ENCODE measurements around the gene FOXD1.

Gene FOXD1

DNA sequence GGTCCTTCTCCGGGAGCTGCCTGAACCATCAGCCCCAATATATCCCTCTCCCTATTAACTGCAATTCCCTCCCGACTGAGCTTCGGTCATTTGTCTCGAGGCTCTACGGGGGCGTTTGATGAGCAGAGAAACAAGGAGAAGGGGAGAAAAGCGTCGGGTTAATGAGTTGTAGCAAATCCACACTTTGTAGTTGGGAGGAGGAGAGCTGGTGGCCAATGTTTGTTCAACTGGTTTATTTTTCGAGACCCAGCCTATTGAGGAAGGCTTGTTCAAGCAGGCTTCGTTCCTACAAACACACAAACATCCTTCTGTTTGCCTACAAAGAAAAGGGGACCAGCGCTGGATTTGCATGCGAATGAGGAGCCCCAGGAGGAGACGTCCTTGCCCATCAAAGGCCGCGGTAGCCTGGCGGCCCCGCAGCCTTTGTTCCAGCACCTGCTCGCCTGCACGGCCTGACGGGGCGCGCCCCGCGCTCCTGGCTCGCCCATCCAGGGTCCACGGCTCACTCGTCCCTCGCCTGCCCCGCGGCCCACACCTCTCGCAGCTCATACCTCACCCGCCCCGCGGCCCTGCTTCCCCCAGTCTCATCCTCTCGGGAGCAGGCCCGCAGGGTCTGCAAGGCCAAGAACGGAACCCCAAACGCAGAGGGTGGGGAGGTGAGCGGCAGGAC lies 4.6 kb downstream of the FOXD1 start:
- no peak for DNase-seq
- in situ Hi-C loops (cut with HindIII; ENCODE audit: low pct_ligation_motif_present, low pct_unique_long_range_greater_than_20kb, low sequenced_read_pairs) = no loop called here

DNA sequence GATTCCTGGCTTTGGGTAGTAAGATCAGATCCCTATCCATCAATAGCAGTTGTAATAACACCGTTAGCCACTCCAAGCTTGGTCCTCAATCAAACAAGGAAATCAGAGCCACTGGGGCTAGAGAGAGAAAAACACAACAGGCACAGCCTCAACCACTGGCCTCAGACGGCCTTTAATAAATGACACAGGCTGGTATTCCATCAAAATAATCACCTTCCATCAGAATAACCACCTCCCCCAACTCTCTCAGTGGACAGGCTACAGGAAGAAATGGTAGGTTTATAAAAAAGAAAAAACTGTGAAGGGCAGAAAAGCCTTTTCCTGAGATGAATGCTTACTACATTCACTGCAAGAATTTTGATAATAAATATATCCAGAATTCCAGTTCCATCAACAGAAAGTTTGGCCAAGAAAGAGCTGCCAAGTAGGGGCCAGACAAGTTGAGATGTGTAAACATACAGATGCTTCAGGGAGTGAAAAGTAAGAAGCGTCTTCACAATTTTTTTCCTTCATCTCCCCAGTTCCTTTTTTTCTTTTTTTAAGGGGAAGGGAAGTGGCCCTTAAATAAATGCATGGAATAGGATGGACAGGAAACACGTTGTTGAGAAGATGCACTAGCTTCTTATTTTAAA lies 5.5 kb downstream of the FOXD1 start:
- no peak for DNase-seq
- in situ Hi-C loops (cut with HindIII; ENCODE audit: low pct_ligation_motif_present, low pct_unique_long_range_greater_than_20kb, low sequenced_read_pairs) = no loop called here

DNA sequence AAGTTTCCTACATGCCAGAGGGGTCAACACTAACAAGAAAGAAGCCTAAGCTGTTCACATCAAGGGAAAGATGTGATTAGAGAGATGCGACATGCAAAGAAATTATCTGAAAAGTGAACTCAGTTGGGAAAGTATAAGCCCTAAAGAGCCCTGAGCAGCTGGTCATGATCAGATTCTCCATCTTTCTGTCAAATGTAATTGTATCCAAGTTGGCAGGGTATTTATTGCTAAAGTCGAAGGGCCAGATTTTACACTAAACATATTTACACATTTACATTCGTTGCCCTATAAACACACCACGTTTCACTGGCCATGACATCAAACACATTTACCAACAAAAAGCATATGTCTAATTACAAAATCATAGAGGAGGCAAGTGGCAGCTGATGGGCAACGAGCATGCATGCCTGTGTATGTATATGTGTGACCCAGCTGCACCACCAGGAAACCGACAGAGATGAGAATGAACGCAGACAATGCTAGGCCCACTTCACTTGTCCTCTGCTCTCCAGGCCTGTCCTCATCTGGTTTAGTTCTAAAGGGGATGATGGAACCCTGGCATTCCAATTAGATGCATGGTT lies 6.3 kb downstream of the FOXD1 start:
- in situ Hi-C loops (cut with HindIII; ENCODE audit: low pct_ligation_motif_present, low pct_unique_long_range_greater_than_20kb, low sequenced_read_pairs) = no loop called here
- DNase-seq = no peak

DNA sequence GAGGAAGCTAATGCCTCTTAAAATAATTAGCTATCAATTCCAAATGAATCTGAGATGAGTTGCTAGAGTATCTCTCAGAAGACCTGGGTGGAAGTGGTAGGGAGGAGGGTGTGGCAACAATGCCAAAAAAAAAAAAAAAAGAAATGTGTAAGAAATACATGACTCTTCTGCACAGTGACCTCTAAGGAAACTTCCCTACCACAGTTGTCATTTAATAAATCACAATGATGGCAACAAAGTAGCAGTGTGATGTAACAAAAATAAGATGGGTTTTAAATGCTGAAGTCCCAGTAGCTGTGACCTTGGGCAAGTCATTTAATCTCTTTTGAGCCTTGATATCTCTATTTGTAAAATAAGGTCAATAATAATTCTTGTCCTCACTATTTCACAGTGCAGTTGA lies 7.2 kb downstream of the FOXD1 start:
- in situ Hi-C loops (cut with HindIII; ENCODE audit: low pct_ligation_motif_present, low pct_unique_long_range_greater_than_20kb, low sequenced_read_pairs) = no loop called here
- no peak for DNase-seq

DNA sequence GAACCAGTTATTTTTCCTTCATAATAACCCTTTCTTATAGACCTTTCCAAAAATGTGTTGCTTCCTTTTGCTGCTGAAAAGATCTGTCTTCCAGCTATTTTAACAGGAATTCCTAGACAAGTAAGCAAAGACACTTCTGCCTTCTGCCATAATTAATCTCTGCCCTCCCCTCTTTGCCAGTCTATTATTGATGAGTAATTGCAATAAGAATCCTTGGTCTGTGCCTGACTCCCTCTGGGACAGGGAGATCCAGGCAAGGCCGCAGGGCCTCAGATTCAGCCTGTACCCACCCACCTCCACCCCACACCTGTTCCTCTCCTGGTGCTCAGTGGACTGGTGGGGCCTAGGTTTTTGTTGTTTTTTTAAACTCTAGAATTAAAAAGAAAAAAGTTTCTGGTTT lies 8.3 kb downstream of the FOXD1 start:
- in situ Hi-C loops (cut with HindIII; ENCODE audit: low pct_ligation_motif_present, low pct_unique_long_range_greater_than_20kb, low sequenced_read_pairs) = no loop called here
- DNase-seq = no peak

DNA sequence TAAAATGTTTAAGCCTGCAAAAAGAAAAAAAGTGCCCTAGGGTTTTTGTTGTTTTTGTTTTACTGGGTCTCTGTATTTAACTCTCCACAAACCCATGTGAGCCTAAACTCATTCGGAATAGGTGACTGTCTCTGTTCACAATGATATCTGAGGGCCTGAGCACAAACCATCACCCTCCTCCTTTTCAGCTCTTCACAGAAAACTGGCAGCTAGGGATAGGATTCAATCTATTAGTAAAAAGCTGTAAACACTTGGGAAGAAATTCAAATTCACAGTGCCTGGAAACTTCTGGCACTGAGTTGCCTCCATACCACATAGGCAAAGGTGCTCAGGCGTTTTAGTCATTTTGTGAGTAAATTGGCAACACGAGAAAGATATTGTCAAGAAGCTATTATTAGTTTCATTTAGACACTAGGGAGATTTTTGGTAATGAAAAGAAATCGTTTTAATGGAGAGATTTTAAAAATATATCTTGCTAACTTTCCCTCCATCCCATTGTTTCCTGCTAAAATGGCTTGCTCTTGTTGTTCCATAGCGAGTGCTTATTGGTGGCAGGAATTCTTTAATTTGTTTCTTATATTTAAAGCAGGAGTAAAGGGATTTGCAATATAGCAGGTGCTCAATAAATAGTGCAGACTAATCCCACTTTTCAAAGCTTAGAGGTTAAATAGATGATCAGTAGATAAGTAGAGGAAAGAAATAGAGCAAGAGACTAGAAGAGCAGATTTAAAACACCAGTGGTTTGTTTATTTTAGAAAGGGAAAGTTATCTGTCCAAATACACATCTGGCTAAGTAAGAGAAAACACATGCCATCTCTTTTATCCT lies 9.7 kb downstream of the FOXD1 start:
- in situ Hi-C loops (cut with HindIII; ENCODE audit: low pct_ligation_motif_present, low pct_unique_long_range_greater_than_20kb, low sequenced_read_pairs) = no loop called here
- no peak for DNase-seq

DNA sequence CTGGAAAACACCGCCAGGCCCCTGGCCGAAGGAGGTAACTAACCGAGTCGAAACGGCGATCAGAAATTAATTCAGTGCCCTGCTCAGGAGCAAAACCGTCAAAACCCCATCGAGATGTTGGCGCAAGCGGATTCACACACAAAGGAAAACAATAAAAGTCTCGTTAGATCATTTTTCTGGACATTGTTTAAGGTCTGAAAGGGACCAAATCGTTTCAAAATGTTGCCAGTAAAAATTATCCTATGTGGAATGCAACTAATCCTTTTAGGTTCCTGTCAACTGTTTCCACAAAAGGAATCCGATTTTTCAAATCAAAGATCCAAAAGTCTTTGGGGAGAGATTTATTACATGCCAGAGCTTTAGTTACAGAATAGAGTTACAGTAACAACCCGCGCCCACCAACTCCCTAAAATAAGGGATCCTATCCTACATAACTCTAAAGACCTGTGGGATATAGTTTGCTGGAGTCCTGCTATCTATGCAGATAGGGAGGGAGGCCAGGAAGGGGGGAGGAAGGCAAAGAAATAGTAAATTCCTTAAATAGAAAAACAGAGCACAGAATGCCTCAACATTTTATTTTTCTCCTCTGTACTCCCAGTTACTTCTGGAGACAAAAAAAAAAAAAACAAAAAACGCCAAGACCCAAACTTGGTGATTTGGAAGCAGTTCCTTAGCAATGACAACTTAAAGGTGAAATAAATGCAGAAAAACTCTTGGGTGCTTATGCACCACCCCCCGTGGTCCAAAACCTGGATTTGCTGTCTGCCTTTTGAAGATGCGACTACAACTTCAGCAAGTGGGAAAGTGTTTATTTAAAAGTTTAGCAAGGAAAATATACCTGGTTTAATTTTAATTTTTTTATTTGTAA lies 10.6 kb downstream of the FOXD1 start:
- DNase-seq = peak; percentile 13
- in situ Hi-C loops (cut with HindIII; ENCODE audit: low pct_ligation_motif_present, low pct_unique_long_range_greater_than_20kb, low sequenced_read_pairs) = no loop called here

DNA sequence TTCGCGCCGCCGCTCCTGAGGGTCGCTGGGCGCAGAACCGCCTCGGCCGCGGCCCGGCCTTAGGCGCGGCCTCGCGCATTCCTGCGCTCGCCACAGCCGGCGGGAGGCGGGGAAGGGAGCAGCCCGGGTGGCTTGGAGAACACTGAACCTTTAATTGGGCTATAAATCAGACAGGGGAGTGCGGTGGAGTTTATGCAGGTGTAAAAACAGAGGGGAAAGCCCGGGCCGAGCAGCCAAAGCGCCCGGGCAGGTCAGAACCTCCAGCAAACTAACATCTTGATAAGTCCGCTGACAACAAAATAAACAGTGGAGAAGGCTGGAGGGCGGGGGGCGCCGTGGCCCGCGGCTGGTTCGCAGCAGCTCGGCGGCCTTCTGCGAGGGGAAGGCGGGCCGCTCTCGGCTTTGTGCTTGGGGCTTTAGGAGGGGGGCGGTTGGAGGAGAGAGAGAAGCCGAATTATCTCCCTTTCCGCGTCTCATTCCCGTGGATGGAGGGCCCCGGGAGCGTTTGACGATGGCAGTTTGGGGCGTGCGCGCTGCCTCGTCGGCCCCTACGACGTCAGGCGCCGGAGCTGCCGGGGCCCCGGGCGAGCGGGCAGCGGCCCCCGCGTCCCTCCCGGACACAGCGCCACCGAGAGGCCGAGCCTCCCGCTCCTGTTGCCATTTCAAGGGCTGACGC lies 11.3 kb downstream of the FOXD1 start:
- DNase-seq = peak; percentile 82
- in situ Hi-C loops (cut with HindIII; ENCODE audit: low pct_ligation_motif_present, low pct_unique_long_range_greater_than_20kb, low sequenced_read_pairs) = no loop called here

DNA sequence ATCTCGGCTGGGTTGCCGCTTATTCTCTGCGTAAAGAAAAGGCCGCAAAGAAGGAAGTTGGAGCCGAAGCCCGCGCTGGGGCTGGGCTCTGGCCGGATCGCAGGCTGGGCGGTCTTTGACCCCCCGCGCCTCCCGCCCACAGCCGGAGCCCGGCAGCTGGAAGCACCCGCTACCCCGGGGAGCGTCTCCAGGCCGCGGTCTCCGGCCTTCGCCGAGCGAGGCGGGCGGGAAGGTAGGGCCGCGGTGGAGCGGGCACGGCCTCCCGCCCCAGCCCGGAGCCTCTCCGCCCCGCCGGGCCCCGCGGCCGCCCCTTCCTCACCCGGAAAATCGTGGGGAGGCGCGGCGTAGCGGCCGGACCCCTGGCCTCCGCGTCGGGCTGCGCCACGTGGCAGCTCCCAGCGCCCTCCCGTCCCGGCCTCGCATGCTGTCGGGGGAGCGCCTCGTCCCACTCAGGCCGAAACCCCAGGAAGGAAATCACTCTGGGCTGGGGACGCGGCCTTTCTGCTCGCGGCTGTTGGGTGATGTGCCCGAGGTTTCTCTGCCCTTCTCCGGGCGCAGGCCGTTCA lies 12.0 kb downstream of the FOXD1 start:
- no peak for DNase-seq
- in situ Hi-C loops (cut with HindIII; ENCODE audit: low pct_ligation_motif_present, low pct_unique_long_range_greater_than_20kb, low sequenced_read_pairs) = no loop called here

DNA sequence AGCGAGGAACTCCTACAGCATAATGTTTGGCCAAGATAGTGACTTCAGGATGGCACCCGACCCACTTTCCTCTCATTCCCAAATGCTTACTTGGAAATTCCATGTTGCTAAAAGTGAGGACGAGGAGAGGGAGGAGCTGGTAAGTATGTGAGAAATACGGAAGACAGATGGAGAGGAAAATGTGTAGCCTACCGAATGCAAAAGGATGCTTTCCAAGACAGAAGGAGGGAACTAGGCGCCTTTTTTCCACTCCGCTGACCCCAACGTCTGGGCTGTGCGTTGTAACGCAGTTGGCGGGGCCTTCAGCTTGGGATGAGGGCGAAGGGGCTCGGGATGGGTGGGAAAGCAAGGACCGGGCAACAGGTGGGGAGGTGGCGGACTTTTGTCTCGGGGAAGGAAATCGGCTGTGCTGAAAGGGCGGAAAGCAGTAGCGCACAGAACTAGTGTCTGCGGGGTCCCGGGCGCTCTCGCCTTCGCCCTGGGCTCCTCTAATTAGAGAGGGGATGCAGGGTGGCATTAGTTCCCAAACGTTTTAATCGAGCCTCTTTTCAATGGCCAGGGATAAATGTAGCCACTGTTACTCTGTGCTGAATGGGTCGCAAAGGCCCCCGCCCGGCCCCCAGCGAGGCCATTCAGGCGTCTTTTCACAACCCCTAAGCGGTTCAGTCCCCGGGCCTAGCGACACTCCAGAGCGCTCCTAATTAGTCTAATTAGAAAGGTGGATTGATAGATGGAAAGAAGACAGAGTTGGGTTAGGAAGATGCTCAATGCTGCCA lies 12.6 kb downstream of the FOXD1 start:
- in situ Hi-C loops (cut with HindIII; ENCODE audit: low pct_ligation_motif_present, low pct_unique_long_range_greater_than_20kb, low sequenced_read_pairs) = no loop called here
- DNase-seq = no peak

DNA sequence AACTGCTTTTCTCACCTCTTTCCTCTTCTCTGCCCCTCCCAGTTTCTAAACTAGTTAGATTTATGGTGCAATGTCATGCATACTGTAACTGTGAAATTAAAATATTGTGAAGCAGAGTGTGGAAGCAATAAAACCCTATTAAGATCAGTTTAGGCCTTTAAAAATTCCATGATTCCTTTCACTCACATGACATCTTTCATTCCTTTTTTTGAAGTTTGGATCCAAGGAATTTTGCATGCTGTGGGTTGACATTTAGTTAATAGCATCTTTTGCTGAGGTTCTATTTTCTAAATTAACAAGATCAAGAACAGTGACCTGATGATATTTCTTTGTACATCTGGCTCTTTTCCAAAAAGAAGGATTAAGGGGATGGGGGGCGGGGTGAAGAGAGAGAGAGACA lies 13.7 kb downstream of the FOXD1 start:
- in situ Hi-C loops (cut with HindIII; ENCODE audit: low pct_ligation_motif_present, low pct_unique_long_range_greater_than_20kb, low sequenced_read_pairs) = no loop called here
- DNase-seq = no peak

DNA sequence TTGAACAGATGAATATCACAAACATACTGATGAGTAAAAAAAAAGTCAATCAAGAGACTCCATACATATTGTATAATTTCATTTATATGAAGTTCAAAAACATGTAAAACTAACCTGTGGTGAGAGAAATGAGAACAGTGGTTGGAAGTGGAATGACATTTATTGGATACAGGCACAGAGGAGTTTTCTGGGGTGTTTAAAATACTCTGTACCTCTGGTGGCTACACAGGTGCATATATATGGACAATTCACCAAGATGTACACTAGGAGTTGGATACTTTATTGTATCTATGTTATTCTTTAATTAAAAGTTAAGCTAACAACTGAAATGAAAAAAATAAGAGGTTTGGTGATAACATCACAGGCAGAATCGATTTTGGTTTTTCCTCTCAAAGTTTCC lies 14.1 kb downstream of the FOXD1 start:
- in situ Hi-C loops (cut with HindIII; ENCODE audit: low pct_ligation_motif_present, low pct_unique_long_range_greater_than_20kb, low sequenced_read_pairs) = no loop called here

DNA sequence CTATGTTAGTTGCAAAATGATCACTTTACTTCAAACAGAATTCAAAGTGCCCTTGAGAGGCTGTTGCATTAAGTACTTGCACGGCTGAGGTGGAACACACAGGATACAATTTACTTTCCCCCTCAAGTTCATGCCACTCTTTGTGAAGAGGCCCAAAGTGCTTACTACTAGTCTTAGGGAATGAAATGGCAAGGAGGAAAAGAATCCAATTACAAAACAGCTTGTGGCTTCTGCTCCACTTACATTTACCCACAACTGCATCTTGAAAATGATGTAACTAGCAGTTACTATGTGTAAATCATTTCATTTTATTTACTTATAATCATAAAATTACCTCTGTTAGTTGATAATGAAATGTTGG lies 14.6 kb downstream of the FOXD1 start:
- no peak for DNase-seq
- in situ Hi-C loops (cut with HindIII; ENCODE audit: low pct_ligation_motif_present, low pct_unique_long_range_greater_than_20kb, low sequenced_read_pairs) = no loop called here

More for the DNA sequence above, 14.1 kb downstream of the FOXD1 start:
- DNase-seq = no peak

DNA sequence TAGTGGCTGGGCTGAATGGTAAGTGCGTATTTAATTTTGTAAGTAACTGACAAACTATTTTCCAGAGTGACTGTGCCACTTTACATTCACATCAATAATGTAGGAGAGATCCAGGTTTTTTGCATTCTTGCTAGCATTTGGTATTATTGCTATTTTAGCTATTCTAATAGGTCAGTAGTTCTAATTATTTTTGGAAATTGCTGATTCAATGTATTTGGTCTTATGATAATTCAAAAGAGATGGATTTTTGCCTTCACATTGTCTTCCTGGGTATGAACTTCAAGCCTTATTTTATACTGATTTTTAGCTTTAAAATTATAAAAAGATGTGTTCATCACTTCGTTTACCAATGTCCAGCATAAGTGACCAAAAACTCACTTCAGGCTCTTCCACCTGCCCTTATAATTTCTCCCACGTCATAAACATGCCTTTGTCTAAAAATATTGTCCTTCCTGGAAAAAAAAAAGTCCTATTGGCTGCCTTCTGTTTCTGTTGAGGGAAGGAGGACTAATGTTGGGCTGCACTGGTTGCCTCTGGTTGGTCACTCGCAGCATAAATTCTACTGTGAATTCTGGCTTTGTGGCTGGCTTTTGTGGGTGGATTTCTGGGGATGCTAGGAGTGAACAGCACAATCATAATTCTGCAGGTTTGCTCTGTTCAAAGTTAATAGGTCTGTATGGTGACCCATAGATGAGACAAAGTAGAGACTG lies 15.2 kb downstream of the FOXD1 start:
- in situ Hi-C loops (cut with HindIII; ENCODE audit: low pct_ligation_motif_present, low pct_unique_long_range_greater_than_20kb, low sequenced_read_pairs) = no loop called here
- DNase-seq = no peak

DNA sequence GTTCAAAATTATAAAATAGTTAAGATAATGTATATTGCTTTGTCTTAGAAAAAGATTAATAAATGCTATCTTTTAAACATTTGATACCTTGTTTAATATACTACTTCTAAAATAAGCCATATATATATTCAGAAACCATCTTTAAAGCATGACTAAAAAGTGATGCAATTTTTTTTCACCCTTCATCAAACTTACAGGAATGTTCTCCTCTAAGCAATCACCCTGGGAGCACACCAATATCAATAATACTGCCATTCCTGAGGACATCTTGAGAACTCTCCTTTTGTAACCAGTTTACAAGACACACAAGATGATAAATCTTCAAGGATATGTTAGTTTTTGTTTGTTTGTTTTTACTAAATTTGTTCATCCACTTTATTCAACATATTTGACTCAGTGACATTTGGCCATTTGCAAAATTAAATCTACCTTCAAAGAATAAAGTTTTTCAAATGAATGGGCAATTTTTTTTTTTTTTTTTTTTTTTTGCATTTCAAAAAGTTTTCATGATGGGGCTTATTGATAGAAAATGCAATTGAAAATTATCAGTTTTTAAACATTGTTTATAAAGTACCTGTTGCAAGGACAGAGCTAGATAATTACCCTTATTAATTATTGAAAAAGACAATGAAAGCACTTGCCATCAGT lies 17.2 kb downstream of the FOXD1 start:
- DNase-seq = no peak
- in situ Hi-C loops (cut with HindIII; ENCODE audit: low pct_ligation_motif_present, low pct_unique_long_range_greater_than_20kb, low sequenced_read_pairs) = no loop called here

DNA sequence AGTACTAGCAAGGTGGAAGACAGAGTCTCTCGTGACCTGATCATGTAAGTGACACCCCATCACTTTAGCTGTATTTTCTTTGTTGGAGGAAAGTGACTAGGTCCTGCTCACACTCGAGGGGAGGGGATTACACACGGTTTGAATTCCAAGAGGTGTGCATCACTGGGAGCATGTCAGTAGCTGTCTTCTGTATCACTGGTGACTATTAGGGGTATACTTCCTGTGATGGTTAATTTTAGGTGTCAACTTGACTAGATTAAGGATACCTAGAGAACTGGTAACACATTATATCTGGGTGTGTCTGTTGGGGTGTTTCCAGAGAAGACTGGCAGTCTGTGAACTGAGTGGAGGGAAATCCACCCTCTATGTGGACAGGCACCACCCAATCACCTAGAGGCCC lies 22.5 kb downstream of the FOXD1 start:
- DNase-seq = no peak
- in situ Hi-C loops (cut with HindIII; ENCODE audit: low pct_ligation_motif_present, low pct_unique_long_range_greater_than_20kb, low sequenced_read_pairs) = no loop called here

Data from ACHN (cell line).